NCI-H774 (cell line): ENCODE data around the gene DNAJC7.

Experiments
- DNase-seq: peaks from one replicate; lab custom pipeline; 2025; lab: John Stamatoyannopoulos, UW

The DNAJC7 gene

GRCh38 chr17:41975099-41976083 lies 41.8 kb downstream of the DNAJC7 start:
- DNase-seq: no peak

- DNase-seq: no peak
Observed at GRCh38 chr17:41974658-41975057, 42.6 kb downstream of the DNAJC7 start.

GRCh38 chr17:41974031-41974430 lies 43.2 kb downstream of the DNAJC7 start:
- no peak for DNase-seq

DNA sequence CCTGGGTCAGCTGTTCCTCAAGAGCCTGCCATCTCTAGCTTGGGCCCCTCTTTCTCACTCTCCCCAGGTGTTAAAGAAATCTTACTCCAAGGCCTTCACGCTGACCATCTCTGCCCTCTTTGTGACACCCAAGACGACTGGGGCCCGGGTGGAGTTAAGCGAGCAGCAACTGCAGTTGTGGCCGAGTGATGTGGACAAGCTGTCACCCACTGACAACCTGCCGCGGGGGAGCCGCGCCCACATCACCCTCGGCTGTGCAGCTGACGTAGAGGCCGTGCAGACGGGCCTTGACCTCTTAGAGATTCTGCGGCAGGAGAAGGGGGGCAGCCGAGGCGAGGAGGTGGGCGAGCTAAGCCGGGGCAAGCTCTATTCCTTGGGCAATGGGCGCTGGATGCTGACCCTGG lies 43.8 kb downstream of the DNAJC7 start:
- DNase-seq: no peak

DNA sequence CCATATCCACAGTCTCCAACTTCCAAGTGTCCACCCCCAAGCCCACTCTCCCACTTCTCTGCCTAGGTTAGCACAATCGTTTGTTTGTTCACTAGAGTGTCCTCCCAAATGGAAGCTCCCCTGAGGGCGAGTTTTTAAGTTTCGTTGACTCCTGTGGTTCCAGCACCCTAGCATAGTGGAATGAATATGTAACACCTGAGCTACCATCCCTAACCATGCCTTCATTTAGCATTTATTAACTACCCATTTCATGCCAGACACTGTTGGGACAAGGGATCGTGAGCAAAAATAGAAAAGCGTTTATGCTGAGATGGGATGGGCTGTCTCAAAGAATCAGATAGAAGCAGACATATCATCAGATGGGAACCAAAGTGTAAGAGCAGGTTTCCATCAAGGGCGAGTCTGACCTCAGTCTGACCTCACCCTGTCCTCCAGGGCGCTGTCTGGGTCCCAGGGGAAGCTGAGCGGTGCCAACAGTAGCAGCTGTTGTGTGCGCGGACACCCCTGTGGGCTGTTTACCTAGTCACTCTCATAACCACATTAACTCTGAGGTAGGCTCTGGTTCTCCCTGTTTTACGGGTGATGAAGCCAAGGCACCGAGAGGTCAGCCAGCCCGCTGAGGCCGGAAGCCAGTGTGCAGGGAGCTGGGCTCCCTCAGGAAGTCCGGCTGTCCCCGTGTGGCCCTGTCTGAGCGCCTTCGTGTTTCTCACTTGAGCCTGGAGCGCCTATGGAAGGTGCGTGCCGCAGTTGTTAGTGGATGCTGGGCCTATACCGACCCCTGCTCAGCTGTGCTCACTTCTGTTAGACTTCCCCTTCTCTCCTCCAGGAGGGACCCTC lies 44.5 kb downstream of the DNAJC7 start:
- DNase-seq: peak; percentile 53

GRCh38 chr17:41971721-41972523 lies 45.3 kb downstream of the DNAJC7 start:
- DNase-seq: no peak

DNA sequence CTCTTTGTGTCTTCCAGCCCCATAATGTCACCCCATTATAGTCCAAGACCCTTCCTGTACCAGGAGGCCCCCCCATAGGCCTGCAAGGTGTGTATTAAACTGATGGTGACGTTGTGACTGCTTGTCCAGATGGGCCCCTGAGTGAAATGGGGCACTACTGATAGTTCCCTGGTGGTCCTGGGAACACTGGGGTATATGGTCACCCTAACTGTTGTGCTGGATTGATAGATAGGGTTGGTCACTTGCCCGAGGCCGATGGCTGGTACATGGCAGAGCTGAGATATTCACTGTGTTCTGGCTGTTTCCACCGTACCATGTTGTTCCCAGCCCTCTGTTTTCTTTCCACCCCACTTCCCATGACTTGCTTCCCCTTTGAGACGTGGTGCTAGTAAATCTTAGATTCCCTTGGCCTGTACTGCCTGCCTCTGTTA lies 46.3 kb downstream of the DNAJC7 start:
- no peak for DNase-seq

DNA sequence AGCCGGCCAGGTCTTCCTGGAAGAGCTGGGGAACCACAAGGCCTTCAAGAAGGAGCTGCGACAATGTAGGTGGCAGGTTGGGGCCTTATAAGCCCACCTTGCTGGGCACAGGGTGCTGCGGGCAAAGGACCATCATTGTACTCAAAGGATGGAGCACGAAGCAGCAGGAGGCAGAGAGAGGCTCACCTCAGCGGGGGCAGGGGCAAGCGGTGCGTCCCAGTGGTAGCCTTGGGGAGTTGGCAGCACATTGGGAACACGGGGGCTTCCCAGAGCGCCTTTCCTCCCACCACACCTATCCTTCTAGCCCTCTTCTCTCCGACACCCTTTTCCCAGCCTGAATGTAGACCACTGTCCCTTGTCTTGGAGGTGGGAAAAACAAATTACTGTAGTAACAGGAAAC lies 48.6 kb downstream of the DNAJC7 start:
- DNase-seq: no peak

GRCh38 chr17:41967921-41968578 lies 49.2 kb downstream of the DNAJC7 start:
- no peak for DNase-seq

GRCh38 chr17:41967141-41967920 lies 49.9 kb downstream of the DNAJC7 start:
- peak; percentile 51 for DNase-seq

GRCh38 chr17:41966463-41967140 lies 50.6 kb downstream of the DNAJC7 start, which contains the start of gene CNP:
CNP (plus strand) TSS chr17:41966795; CDS start chr17:41966885, 90 bp downstream.
- peak; percentile 95 for DNase-seq

DNA sequence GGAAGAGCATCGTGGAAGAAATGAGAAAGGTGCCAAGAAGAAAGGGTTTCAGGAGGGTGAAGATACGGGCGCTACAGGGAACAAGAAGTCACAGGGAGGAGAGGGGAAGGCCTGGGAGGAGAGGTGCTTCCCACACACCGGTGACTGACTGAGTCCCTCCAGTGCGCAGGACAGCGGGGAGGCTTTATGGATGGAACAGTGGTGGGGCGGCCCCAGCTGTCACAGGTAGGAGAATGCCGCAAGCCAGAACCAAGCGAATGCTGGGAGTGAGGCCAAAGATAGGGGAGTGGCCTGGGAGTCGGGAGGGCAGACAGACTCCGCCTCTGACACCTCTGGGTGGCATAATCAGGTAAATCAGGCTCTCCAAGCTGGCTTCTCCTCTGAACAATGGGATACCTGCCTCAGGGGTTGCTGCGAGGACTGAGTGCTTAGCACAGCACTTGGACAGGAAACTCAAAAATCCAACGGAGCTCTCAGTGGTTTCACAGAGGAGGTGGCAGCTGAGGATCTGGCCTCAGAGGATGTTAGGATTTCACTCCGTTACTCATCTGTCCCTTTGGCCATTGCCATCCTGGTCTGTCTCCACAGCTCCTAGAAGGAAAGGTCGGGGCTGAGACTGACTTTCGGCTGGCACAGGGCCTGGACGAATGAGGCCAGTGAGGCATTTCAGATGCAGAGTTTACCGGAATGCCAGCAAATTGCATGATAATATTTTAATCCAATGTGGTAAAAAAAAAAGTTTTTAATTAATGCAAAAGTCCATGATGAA lies 51.4 kb downstream of the DNAJC7 start:
- peak; percentile 96 for DNase-seq

DNA sequence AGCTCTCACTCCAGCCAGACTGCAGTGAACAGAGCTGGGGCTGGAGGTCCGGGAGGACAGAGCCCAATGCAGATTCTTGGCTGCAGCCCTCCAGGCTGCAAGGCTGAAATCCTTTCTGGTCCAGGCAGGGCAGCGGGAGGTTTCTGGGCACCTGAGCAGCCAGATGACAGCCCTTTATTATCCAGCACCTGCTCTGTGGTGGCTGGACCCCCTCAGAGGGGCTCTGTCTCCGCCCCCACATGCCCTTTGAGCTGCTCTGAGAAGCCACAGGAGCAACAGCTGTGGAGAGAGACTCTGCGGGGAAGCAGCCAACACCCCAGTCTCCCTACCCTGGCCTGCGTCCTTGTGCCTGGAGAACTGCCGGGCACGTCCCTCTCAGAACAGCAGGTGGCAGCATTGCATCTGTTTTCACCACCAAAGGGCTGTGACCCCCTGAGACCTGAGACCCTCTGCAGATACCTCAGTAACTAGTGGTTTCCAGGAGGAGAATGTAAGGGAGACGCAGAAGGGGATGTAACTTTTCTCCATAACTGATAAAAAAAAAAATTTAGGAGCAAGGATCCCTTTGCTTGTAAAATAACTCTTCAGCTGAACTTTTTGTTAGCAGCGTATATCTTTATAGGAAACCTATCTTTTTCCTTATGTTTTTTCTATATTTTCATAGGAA lies 54.3 kb downstream of the DNAJC7 start:
- peak; percentile 49 for DNase-seq

DNA sequence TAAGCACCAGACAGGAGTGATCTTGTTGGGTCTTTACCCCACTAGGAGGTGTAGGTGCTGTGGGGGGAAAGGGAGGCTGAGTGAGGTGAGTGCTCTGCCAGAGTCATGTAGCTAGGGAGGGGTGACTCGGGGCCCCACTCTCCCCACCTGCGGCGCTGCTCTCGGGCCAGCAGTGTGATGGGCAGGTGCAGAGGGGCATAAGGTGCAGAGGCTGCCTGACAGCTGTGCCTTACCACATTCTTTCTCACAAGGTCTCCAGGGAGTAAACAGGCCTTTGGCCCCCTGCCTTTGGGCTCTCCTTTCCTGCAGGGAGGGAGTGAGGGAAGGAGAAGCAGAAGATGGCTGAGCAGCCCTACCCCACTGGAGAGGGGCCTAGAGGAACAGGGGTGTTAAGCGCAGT lies 55.1 kb downstream of the DNAJC7 start:
- no peak for DNase-seq

DNA sequence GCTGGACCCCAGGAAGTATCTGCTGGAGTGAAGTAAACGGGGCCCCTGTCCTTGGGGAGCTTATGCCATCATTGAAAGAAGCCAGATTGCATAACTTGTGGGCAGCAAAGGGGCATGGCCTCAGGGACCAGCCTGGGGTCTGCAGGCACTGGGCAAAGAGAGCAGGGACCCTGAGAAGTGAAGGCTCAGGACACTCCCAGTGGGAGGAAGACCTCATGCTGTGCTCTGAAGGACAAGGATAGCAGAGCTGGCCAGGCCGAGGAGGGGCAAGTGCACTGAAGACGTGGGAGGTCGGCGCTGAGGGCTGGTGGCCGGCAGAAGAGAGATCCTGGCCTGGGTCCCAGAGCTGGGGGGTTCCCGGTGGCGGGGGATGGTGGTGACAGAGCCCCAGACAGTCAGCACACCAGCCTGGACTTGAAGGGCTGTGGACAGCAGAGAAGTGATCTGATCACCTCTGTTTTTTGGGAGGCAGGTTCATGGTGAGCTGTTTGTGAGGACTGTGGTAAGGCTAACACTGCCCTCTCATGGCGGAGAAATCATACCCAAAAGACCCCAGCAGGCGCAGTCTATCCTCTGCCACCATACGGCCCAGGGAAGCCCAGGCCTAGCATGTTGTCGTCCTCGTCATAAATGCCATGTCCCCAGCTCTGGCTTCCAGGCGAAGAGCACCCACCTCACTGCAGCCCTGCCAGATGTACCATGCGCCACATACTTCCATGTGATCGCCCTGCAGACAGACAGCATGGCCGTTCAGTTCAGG lies 57.7 kb downstream of the DNAJC7 start:
- no peak for DNase-seq

- no peak for DNase-seq
Observed at GRCh38 chr17:41959030-41959335, 58.3 kb downstream of the DNAJC7 start.

- DNase-seq: no peak
Observed at GRCh38 chr17:41957869-41958439, 59.3 kb downstream of the DNAJC7 start.
